ENCODE data around the gene TEAD1.

TEAD1 gene

GRCh38 chr11:12668166-12668565 is 6.1 kb upstream of the TEAD1 start:
- TF ChIP-seq GABPA (IDR thresholded peaks at IDR 0.05; ENCODE audit: low read depth) (no peak), SPI1 (IDR thresholded peaks at IDR 0.05; ENCODE audit: borderline replicate concordance, low read depth) (no peak), REST (IDR thresholded peaks at IDR 0.05; ENCODE audit: insufficient replicate concordance, low read depth) (no peak)

GRCh38 chr11:12669930-12670329 is 4.3 kb upstream of the TEAD1 start:
- DNase-seq (ENCODE audit: low read depth in 1 of 2, low spot score in 1 of 2): no peak
- TF ChIP-seq POLR2AphosphoS5 (IDR thresholded peaks at IDR 0.05; ENCODE audit: low read depth) (no peak), REST (IDR thresholded peaks at IDR 0.05; ENCODE audit: insufficient replicate concordance, low read depth) (no peak), GABPA (IDR thresholded peaks at IDR 0.05; ENCODE audit: low read depth) (no peak), SPI1 (IDR thresholded peaks at IDR 0.05; ENCODE audit: borderline replicate concordance, low read depth) (no peak), CTCF (IDR thresholded peaks at IDR 0.05; ENCODE audit: insufficient read depth, low read length) (no peak)
- Histone ChIP-seq H3K27ac (replicated peaks) (no peak overlapping the region), H3K27me3 (ENCODE audit: insufficient read depth, poor library complexity, severe bottlenecking) (peaks cover 10% of the 10 kb centered on the region), H3K4me3 (replicated peaks; ENCODE audit: insufficient read depth, low read length) (no peak overlapping the region)

More at GRCh38 chr11:12668166-12668565, 6.1 kb upstream of the TEAD1 start:
- Histone ChIP-seq H3K27me3 (ENCODE audit: insufficient read depth, poor library complexity, severe bottlenecking) (peaks cover 3% of the 10 kb centered on the region), H3K27ac (replicated peaks) (no peak overlapping the region), H3K4me3 (replicated peaks; ENCODE audit: insufficient read depth, low read length) (no peak overlapping the region)
- no peak for DNase-seq (ENCODE audit: low read depth in 1 of 2, low spot score in 1 of 2)

- H3K27ac ChIP-seq (replicated peaks): no peak overlapping the region
- no peak for TF ChIP-seq SPI1 (IDR thresholded peaks at IDR 0.05; ENCODE audit: borderline replicate concordance, low read depth)
- TF ChIP-seq GABPA (IDR thresholded peaks at IDR 0.05; ENCODE audit: low read depth): no peak
- no peak for TF ChIP-seq POLR2AphosphoS5 (IDR thresholded peaks at IDR 0.05; ENCODE audit: low read depth)
- no peak for TF ChIP-seq REST (IDR thresholded peaks at IDR 0.05; ENCODE audit: insufficient replicate concordance, low read depth)
- no peak for TF ChIP-seq CTCF (IDR thresholded peaks at IDR 0.05; ENCODE audit: insufficient read depth, low read length)
- H3K27me3 ChIP-seq (ENCODE audit: insufficient read depth, poor library complexity, severe bottlenecking): peaks cover 21% of the 10 kb centered on the region
- H3K4me3 ChIP-seq (replicated peaks; ENCODE audit: insufficient read depth, low read length): no peak overlapping the region
- DNase-seq (ENCODE audit: low read depth in 1 of 2, low spot score in 1 of 2): no peak
These were observed 2.9 kb upstream of the TEAD1 start for GRCh38 chr11:12671370-12671769.

GRCh38 chr11:12673601-12673923 is 659 bp upstream of the TEAD1 start:
- Histone ChIP-seq H3K27ac (replicated peaks) (no peak overlapping the region), H3K4me3 (replicated peaks; ENCODE audit: insufficient read depth, low read length) (peak overlapping the region; percentile 64)

More at GRCh38 chr11:12673601-12673923, 659 bp upstream of the TEAD1 start:
- no peak for DNase-seq (ENCODE audit: low read depth in 1 of 2, low spot score in 1 of 2)
- H3K27me3 ChIP-seq (ENCODE audit: insufficient read depth, poor library complexity, severe bottlenecking): peaks cover 42% of the 10 kb centered on the region
- TF ChIP-seq SPI1 (IDR thresholded peaks at IDR 0.05; ENCODE audit: borderline replicate concordance, low read depth): no peak
- TF ChIP-seq CTCF (IDR thresholded peaks at IDR 0.05; ENCODE audit: insufficient read depth, low read length): no peak
- TF ChIP-seq POLR2AphosphoS5 (IDR thresholded peaks at IDR 0.05; ENCODE audit: low read depth): no peak
- no peak for TF ChIP-seq GABPA (IDR thresholded peaks at IDR 0.05; ENCODE audit: low read depth)
- TF ChIP-seq REST (IDR thresholded peaks at IDR 0.05; ENCODE audit: insufficient replicate concordance, low read depth): no peak
